ENCODE results near the gene STPG4. TPM values are rescaled to one million over a fixed set of nuclear protein-coding genes. Genes with fewer than 3 reads are reported as not detected.
"Not testable (repeated sequence)": the region's sequence is repeated elsewhere in the genome, so short reads cannot be mapped to it uniquely, and the experiment has no call there.

The STPG4 gene
- total and polyA plus RNA-seq, 10 donors: 0.19 to 2.2 (median 0.89) TPM; not detected in 3

- H3K4me1 ChIP-seq: no peaks in the 10 kb centered on the region
- peaks cover 0 to 15% (median 0%) of the 10 kb centered on the region in 8 donors for H3K9me3 ChIP-seq
- H3K36me3 ChIP-seq: no peaks in the 10 kb centered on the region
- DNase-seq: no peak
- TF ChIP-seq POLR2AphosphoS5 (IDR thresholded peaks at IDR 0.05) (no peak), CTCF (IDR thresholded peaks at IDR 0.05 in 8 of 11, conservative IDR thresholded peaks at IDR 0.05 in 3 of 11) (no peak), POLR2A (IDR thresholded peaks at IDR 0.05) (no peak)
- H3K27me3 ChIP-seq (replicated peaks in 1 of 7): no peaks in the 10 kb centered on the region
- 92 to 100% (median 98%) methylated on average over 2 of the region's 2 CpGs for whole genome bisulfite sequencing, 5 donors
- no peak overlapping the region for H3K27ac ChIP-seq
- no peak overlapping the region for H3K4me3 ChIP-seq
- intact Hi-C loops (cut with DNase I; ENCODE audit: low total_unique reads): no loop called here
These were observed 26.4 kb downstream of the STPG4 start for GRCh38 chr2:47128705-47129104.

GRCh38 chr2:47127862-47128543, 27.1 kb downstream of the STPG4 start:
- intact Hi-C loops (cut with DNase I; ENCODE audit: low total_unique reads): no loop called here
- TF ChIP-seq POLR2AphosphoS5 (IDR thresholded peaks at IDR 0.05) (no peak), CTCF (IDR thresholded peaks at IDR 0.05 in 8 of 11, conservative IDR thresholded peaks at IDR 0.05 in 3 of 11) (no peak), POLR2A (IDR thresholded peaks at IDR 0.05) (no peak)
- WGBS, 5 donors: 78 to 100% (median 82%) methylated on average over 6 to 7 of the region's 7 CpGs
- Histone ChIP-seq H3K27ac (no peak overlapping the region), H3K9me3 (peaks cover 0 to 15% (median 0%) of the 10 kb centered on the region in 8 donors), H3K4me3 (no peak overlapping the region), H3K36me3 (no peaks in the 10 kb centered on the region), H3K4me1 (no peaks in the 10 kb centered on the region), H3K27me3 (replicated peaks in 1 of 7) (no peaks in the 10 kb centered on the region)
- DNase-seq: no peak

- Histone ChIP-seq H3K4me1 (no peaks in the 10 kb centered on the region), H3K27ac (no peak overlapping the region), H3K36me3 (no peaks in the 10 kb centered on the region), H3K27me3 (replicated peaks in 1 of 7) (no peaks in the 10 kb centered on the region), H3K9me3 (peaks cover 0 to 15% (median 0%) of the 10 kb centered on the region in 8 donors), H3K4me3 (no peak overlapping the region)
- no peak for DNase-seq
- TF ChIP-seq CTCF (IDR thresholded peaks at IDR 0.05 in 8 of 11, conservative IDR thresholded peaks at IDR 0.05 in 3 of 11): no peak
- no peak for TF ChIP-seq POLR2A (IDR thresholded peaks at IDR 0.05)
- TF ChIP-seq POLR2AphosphoS5 (IDR thresholded peaks at IDR 0.05): no peak
- intact Hi-C loops (cut with DNase I; ENCODE audit: low total_unique reads): no loop called here
- 90 to 94% (median 92%) methylated on average over 3 of the region's 3 CpGs for WGBS, 5 donors
These were observed 28.3 kb downstream of the STPG4 start for GRCh38 chr2:47126783-47127182.

- H3K27ac ChIP-seq; H3K27me3 ChIP-seq (replicated peaks in 1 of 7); H3K4me1 ChIP-seq; intact Hi-C loops (cut with DNase I; ENCODE audit: low total_unique reads); DNase-seq; H3K4me3 ChIP-seq; H3K36me3 ChIP-seq: not testable (repeated sequence)
- H3K9me3 ChIP-seq: peaks cover 0 to 15% (median 0%) of the 10 kb centered on the region in 8 donors
- WGBS, 5 donors: 75 to 91% (median 84%) methylated on average over 4 of the region's 4 CpGs
These were observed 30.4 kb downstream of the STPG4 start for GRCh38 chr2:47124740-47125139.

GRCh38 chr2:47120424-47120823, 34.7 kb downstream of the STPG4 start:
- H3K36me3 ChIP-seq; H3K4me3 ChIP-seq; H3K9me3 ChIP-seq; DNase-seq; H3K27ac ChIP-seq; intact Hi-C loops (cut with DNase I; ENCODE audit: low total_unique reads); H3K4me1 ChIP-seq; H3K27me3 ChIP-seq (replicated peaks in 1 of 7): not testable (repeated sequence)
- 79 to 90% (median 84%) methylated on average over 5 of the region's 5 CpGs for WGBS, 5 donors

All from spleen (tissue), 11 donors.